Measurements from ENCODE around the gene PECR.

DNA sequence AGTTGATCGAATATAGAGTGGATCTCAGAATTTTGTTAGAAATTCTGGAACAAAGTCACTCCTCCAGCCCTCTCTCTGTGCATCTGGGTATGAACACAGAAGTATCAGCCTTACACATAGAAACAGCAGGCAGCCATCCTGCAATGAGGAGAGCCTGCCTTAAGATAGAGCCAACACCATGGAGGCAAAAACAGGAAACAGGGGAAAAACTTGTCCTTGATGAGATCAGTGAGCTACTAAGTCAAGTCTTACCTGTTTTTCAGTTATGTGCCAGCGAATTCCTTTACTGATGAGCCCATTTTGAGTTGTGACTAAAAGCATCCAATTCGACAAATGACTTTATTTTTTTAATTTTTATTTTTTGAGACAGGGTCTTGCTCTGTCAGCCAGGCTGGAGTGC is 41.7 kb downstream of the PECR start:
- TF ChIP-seq, protein P1, sequence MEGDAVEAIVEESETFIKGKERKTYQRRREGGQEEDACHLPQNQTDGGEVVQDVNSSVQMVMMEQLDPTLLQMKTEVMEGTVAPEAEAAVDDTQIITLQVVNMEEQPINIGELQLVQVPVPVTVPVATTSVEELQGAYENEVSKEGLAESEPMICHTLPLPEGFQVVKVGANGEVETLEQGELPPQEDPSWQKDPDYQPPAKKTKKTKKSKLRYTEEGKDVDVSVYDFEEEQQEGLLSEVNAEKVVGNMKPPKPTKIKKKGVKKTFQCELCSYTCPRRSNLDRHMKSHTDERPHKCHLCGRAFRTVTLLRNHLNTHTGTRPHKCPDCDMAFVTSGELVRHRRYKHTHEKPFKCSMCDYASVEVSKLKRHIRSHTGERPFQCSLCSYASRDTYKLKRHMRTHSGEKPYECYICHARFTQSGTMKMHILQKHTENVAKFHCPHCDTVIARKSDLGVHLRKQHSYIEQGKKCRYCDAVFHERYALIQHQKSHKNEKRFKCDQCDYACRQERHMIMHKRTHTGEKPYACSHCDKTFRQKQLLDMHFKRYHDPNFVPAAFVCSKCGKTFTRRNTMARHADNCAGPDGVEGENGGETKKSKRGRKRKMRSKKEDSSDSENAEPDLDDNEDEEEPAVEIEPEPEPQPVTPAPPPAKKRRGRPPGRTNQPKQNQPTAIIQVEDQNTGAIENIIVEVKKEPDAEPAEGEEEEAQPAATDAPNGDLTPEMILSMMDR (IDR thresholded peaks at IDR 0.05) = no peak
- no peak for TF ChIP-seq POLR2A (IDR thresholded peaks at IDR 0.05)

All from uterus (tissue), 2 donors.